Stimulated activated naive CD8-positive, alpha-beta T cell treated with anti-CD3 and anti-CD28 coated beads, Interleukin-15, Interleukin-2, amounts not matched to agents 100 ng/mL and 50 ng/mL, for 24 hours (primary cell): ENCODE measurements around the gene STK10.
"Not testable (repeated sequence)": the region's sequence is repeated elsewhere in the genome, so short reads cannot be mapped to it uniquely, and the experiment has no call there.

Experiments
- H3K27ac Mint-ChIP-seq: one replicate; pipeline ENCODE4 v1.8.0; 2021; ENCODE audit warnings: mild to moderate bottlenecking, mixed read lengths
- H3K27me3 Mint-ChIP-seq: one replicate; pipeline ENCODE4 v1.8.0; 2021; ENCODE audit warnings: mixed read lengths
- H3K36me3 Mint-ChIP-seq: one replicate; pipeline ENCODE4 v1.8.0; 2021; ENCODE audit warnings: low read depth, mixed read lengths
- H3K4me1 Mint-ChIP-seq: one replicate; pipeline ENCODE4 v1.8.0; 2021; ENCODE audit warnings: low read depth, mixed read lengths
- H3K4me3 Mint-ChIP-seq: one replicate; pipeline ENCODE4 v1.8.0; 2021; ENCODE audit warnings: mild to moderate bottlenecking, mixed read lengths
- H3K9me3 Mint-ChIP-seq: one replicate; pipeline ENCODE4 v1.8.0; 2021; ENCODE audit warnings: mixed read lengths

The STK10 gene

DNA sequence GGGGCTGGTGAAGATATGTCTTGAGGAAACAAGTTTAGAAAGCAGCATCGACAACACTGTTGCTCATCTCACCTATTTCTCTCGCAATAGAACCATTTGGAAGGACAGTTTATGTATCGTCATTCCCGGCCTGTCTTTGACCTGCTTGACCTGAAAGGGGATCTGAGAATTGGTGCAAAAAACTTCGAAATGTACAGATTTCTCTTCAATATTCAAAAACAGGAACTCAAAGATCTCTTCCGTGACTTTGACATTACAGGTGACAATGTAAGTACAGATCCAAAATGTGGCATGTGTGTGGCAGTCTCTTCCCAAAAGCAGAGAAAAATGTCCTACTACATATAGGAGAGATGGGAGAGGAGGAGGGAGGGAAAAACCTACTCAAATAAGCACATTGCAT lies 12.5 kb upstream of the STK10 start:
- Mint-ChIP-seq H3K27me3 (peaks cover 4% of the 10 kb centered on the region), H3K27ac (no peak overlapping the region), H3K36me3 (no peaks in the 10 kb centered on the region), H3K4me1 (no peaks in the 10 kb centered on the region), H3K4me3 (no peak overlapping the region), H3K9me3 (no peaks in the 10 kb centered on the region)

DNA sequence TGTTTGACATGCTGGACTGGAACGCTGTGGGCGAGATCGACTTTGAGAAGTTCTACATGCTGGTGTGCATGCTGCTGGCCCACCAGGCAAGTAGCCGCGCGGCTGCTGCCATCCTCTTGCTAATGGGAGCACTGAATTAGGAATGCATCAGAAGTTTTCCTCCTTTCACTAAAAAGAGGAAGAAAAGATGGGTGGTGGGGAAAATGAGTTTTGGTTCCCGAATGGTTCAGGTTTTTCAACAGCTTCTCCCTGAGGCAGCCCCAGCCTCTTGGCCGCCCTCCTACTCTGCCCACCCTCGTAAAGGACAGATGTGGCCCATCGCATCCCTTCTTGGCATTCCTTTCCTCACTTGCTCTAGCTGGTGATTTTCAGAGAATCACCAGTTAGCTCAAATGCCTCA lies 11.4 kb upstream of the STK10 start:
- Mint-ChIP-seq H3K9me3 (no peaks in the 10 kb centered on the region), H3K27me3 (peaks cover 4% of the 10 kb centered on the region)

DNA sequence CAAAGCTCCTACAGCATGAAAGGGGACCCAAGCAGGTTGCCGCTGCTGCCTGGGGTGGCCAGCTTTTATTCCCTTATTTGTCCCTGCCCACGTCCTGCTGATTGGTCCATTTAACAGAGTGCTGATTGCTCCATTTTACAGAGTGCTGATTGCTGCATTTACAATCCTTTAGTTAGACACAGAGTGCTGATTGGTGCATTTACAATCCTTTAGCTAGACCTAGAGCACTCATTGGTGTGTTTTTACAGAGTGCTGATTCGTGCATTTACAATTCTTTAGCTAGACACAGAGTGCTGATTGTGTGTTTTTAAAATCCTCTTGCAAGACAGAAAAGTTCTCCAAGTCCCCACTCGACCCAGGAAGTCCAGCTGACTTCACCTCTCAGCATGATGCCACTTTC lies 9.8 kb upstream of the STK10 start:
- not testable (repeated sequence) for H3K27ac Mint-ChIP-seq, H3K4me3 Mint-ChIP-seq, H3K27me3 Mint-ChIP-seq, H3K36me3 Mint-ChIP-seq, H3K9me3 Mint-ChIP-seq, H3K4me1 Mint-ChIP-seq

More for the DNA sequence above, 11.4 kb upstream of the STK10 start:
- Mint-ChIP-seq H3K4me3 (no peak overlapping the region), H3K27ac (no peak overlapping the region), H3K36me3 (no peaks in the 10 kb centered on the region), H3K4me1 (no peaks in the 10 kb centered on the region)

DNA sequence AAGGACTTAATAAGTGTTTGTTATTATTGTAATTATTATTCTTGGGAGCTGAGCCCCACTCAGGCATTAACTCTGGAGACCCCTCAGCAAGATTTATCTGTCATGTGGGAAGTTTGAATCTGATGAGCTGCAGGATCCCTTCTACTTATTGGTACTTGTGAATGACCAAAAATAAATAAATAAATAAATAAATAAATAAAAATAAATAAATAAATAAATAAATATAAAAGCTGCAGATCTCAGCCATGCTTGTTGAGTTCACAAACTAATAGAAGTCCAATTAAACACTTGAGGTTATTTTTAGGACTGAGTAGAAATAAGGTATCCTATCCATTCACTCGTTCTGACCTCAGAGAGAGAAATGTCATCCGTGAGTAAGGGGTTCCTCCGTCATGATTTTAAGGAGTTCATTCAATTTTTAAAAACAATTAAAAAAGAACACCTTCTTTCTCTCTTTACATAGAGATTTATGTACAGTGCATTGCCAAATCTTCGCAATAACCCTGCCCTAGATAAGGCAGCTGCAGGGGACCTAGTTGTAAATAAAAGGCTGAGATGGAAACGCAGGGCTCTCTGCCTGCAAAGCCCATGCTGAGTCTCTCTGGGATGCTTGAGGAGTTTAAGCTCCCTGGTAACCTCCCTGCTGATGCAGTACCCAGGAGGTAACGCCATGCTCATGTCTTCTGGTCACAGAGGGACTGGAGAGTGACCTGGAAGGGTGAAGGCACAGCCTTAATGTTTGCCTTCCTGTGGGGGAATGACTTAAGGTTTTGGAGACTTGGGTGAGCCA lies 7.2 kb upstream of the STK10 start:
- Mint-ChIP-seq H3K27me3 (peaks cover 4% of the 10 kb centered on the region), H3K4me3 (no peak overlapping the region), H3K9me3 (no peaks in the 10 kb centered on the region), H3K27ac (no peak overlapping the region), H3K4me1 (no peaks in the 10 kb centered on the region), H3K36me3 (no peaks in the 10 kb centered on the region)

DNA sequence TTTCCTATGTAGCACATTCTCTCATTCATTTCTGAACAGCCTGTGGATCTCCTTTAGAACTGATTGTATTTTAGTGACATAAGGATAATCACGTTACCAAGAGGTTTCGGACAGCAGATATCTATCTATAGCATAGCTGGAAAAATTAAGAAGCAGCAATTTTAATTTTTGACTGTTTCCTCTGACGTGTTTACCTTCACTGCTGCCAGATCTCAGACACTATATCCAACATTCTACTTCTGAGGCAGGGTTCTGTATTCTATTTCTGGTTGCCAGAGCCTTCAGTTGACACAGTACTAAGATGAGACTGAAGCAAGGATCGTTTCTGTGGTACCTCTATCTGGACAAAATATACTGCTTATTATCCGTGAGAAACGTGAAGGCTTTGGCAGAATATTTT lies 5.8 kb upstream of the STK10 start, which contains the start of gene EFCAB9:
TSS of gene EFCAB9 (plus strand) at position 301 of the 400 bp plus-strand sequence. CDS start at position 302, 1 bp downstream.
- H3K4me3 Mint-ChIP-seq = no peak within 1 kb of the TSS
- no peaks in the 10 kb centered on the region for H3K36me3 Mint-ChIP-seq
- H3K4me1 Mint-ChIP-seq = peaks cover 8% of the 10 kb centered on the region
- H3K27ac Mint-ChIP-seq = no peak within 1 kb of the TSS
- no peaks in the 10 kb centered on the region for H3K9me3 Mint-ChIP-seq
- no peaks in the 10 kb centered on the region for H3K27me3 Mint-ChIP-seq

DNA sequence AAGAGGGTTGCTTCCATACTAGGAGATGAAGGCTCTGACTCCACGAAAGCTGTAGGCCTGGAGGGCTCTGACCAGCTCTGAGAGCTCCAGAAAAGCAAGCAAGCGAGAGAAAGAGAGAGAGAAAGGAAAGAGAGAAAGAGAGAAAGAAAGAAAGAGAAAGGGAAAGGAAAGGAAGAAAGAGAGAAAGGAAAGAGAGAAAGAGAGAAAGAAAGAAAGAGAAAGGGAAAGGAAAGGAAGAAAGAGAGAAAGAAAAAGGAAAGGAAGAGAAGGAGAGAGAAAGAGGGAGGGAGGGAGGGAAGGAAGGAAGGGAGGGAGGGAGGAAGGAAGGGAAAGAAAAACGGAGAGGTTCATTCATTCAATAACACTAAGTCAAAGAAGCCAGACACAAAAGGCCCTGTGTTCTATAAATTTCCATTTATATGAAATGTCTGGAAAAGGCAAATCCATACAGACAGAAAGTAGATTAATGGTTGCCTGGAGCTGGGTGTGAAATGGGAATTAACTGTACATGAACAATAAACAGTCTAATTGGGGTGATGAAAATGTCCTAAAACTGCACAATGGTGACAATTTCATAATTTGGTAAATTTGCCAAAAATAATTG lies 1.8 kb upstream of the STK10 start:
- H3K4me1 Mint-ChIP-seq = peaks cover 28% of the 10 kb centered on the region
- H3K27ac Mint-ChIP-seq = no peak overlapping the region

DNA sequence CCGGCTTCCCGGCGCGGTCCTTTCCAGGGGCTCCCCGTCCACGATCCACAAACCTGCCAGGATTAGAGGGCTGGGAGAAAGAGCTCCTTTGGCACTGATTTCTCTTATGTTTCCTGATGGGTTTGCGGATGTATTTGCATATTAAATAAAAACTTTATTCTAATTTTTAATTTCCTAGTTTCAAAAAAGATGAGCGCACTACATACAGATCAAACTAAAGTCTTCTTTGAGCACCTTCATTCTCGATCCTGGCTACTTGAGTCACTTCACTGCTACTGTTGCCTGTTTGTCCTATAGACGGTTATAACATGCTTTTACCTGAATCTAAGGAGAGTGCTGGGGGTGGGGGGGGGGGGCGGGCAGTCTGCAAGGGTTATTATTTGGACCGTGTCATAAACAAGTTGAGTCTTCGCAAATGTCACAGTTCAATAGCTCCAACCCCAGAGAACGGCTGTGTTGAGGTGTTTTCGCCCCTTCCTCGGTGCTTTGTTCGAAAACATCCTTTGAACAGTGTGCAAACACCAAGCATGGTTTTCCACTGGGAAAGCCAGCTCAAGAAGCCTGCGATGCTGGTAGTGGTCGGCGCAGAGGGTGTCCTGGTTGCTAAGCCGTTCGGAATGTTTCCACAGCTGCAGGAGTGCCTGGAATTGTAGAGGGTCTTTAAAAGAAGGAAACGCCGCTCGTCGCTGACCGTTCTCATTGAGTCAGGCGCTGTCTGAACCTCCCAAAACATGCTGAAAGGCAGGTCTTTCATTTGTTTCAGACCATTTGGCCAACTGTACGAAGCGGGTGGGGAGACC lies 1.1 kb upstream of the STK10 start:
- peaks cover 35% of the 10 kb centered on the region for H3K4me1 Mint-ChIP-seq

More for the DNA sequence above, 1.8 kb upstream of the STK10 start:
- H3K4me3 Mint-ChIP-seq = no peak overlapping the region
- no peaks in the 10 kb centered on the region for H3K36me3 Mint-ChIP-seq
- no peaks in the 10 kb centered on the region for H3K27me3 Mint-ChIP-seq
- H3K9me3 Mint-ChIP-seq = no peaks in the 10 kb centered on the region

DNA sequence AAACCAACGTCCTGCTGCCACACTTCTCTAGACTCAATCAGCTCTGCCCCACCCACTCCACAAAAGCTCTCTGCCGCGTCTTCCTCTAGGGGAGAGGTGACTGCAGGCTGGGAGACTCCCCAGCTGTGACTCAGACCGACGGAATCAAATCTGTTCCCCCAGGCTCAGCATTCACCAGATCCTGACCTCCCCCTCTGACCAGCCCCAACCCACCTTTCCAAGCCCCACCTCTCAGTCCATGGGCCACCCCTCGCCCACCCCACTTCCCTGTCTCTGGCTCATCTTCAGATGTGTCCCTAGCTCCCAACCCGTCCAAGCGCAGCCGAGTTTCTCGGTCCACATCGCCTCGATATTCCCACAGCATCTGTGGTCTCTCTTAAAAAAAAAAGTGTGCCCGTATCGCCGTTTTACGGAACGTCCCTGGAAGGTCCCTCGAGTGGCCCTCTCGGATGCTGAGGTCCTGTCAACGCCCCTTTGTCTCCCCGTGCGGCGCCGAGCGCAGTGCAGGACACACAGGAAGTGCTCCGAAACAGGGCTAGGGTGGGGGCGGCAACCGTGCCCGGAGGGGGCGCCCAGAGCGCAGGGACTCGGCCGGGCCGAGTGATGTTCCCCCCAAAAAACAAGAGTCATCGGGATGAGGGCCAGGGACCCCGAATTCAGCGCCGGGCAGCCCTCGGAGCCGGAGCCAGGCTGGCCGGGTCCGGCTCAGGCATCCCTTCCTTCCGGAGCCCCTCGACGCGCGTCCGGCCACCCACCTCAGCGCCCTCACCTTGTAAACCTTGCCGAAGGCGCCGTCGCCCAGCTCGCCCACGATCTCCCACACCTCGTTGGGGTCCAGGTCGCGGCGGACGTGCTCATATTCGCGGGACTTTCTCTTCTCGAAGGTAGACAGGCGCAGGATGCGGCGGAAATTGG lies 649 bp downstream of the STK10 start:
- Mint-ChIP-seq H3K9me3 (no peaks in the 10 kb centered on the region), H3K4me1 (peaks cover 52% of the 10 kb centered on the region), H3K4me3 (peak overlapping the region; percentile 99), H3K27ac (peak overlapping the region; percentile 98), H3K36me3 (peaks cover 17% of the 10 kb centered on the region), H3K27me3 (no peaks in the 10 kb centered on the region)

More for the DNA sequence above, 1.1 kb upstream of the STK10 start:
- Mint-ChIP-seq H3K27me3 (no peaks in the 10 kb centered on the region), H3K36me3 (peaks cover 4% of the 10 kb centered on the region), H3K27ac (no peak overlapping the region), H3K9me3 (no peaks in the 10 kb centered on the region), H3K4me3 (peak overlapping the region; percentile 99)

DNA sequence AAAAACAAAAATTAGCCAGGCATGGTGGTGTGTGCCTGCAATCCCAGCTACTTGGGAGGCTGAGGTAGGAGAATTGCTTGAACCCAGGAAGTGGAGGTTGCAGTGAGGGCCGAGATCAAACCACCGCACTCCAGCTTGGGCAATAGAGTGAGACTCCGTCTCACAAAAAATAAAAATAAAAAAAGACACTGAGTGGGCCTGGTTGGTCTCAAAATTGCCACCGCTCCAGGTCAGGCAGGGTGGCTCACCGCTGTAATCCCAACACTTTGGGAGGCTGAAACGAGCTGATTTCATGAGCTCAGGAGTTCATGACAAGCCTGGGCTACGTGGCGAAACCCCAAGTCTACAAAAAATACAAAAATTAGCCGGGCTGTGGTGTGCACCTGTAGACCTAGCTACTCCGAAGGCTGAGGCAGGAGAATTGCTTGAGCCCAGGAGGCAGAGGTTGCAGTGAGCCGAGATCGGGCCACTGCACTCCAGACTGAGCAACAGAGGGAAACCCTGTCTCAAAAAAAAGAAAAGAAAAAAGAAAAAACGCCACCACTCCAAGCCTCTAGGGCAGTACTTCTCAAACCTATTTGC lies 1.8 kb downstream of the STK10 start:
- Mint-ChIP-seq H3K27ac (peak overlapping the region; percentile 98), H3K4me3 (peak overlapping the region; percentile 99), H3K27me3 (no peaks in the 10 kb centered on the region), H3K36me3 (peaks cover 17% of the 10 kb centered on the region), H3K9me3 (no peaks in the 10 kb centered on the region), H3K4me1 (peaks cover 64% of the 10 kb centered on the region)

DNA sequence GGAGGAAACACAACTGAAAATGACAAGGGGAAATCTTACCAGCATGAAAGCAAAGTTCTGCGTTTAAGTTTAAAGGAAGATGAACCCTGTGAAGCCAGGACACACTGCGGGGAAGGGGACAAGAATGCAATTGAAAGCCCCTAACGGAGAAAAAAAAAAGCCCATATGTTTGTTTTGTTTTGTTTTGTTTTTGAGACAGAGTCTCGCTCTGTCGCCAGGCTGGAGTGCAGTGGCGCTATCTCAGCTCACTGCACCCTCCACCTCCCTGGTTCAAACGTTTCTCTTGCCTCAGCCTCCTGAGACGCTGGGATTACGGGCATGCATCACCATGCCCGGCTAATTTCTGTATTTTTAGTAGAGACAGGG lies 2.9 kb downstream of the STK10 start:
- Mint-ChIP-seq H3K9me3 (no peaks in the 10 kb centered on the region), H3K36me3 (peaks cover 22% of the 10 kb centered on the region), H3K4me3 (peak overlapping the region; percentile 99), H3K4me1 (peaks cover 75% of the 10 kb centered on the region), H3K27me3 (no peaks in the 10 kb centered on the region), H3K27ac (peak overlapping the region; percentile 98)

DNA sequence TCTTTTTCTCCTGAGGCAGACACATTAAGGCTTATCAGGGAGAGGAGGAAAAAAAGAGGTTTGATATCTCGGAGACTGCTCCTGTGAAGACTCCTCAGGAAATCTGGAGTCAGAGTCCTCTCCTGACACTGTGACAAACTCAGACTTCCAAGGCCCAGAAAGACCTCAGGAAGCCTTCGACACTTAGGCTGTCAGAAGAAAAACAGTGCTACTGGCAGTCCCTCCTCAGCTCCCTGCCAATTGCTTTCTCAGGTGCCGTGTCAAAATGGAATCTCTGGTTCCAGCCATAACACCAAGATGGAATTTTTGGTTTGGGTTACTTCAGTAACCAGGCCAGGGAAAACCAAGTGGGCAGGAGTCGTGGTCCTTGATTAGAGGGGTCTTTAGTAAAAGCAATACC lies 4.1 kb downstream of the STK10 start:
- peak overlapping the region; percentile 99 for H3K4me3 Mint-ChIP-seq
- no peaks in the 10 kb centered on the region for H3K9me3 Mint-ChIP-seq
- H3K4me1 Mint-ChIP-seq = peaks cover 80% of the 10 kb centered on the region
- no peaks in the 10 kb centered on the region for H3K27me3 Mint-ChIP-seq
- peaks cover 22% of the 10 kb centered on the region for H3K36me3 Mint-ChIP-seq
- H3K27ac Mint-ChIP-seq = peak overlapping the region; percentile 98

DNA sequence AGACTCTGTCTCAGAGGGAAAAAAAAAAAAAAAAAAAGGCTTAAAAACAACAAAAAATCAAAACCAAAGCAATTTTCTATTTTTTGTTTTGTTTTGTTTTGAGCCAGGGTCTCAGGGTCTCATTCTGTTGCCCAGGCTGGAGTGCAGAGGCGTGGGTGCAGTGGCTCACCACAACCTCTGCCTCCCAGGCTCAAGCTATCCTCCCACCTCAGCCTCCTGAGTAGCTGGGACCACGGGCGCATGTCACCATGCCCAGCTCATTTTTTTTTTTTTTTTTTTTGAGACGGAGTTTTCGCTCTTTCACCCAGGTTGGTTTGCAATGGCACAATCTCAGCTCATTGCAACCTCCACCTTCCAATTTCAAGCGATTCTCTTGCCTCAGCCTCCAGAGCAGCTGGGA lies 5.7 kb downstream of the STK10 start:
- H3K4me3 Mint-ChIP-seq = no peak overlapping the region
- peaks cover 27% of the 10 kb centered on the region for H3K36me3 Mint-ChIP-seq
- H3K4me1 Mint-ChIP-seq = peaks cover 94% of the 10 kb centered on the region
- H3K27ac Mint-ChIP-seq = peak overlapping the region; percentile 98
- H3K9me3 Mint-ChIP-seq = no peaks in the 10 kb centered on the region
- H3K27me3 Mint-ChIP-seq = no peaks in the 10 kb centered on the region

DNA sequence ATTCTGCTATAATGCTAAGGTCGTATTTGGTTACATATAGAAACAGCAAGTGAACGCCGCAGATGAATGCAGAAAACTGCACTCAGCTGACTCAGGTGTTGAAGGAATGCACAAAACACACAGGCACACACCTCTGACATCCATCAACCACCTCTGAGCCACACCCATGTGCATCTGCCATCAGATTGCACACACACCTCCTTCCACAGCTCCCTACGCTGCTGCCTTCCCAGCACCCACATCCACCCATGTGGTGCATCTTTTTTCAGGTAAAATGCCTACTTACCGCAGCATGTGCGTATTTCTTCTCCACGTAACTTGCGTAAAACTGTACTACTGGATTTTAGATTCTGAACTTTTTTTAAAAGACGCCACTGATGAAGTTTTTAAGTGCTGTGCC lies 7.1 kb downstream of the STK10 start:
- Mint-ChIP-seq H3K4me3 (peak overlapping the region; percentile 73), H3K27ac (peak overlapping the region; percentile 95), H3K9me3 (no peaks in the 10 kb centered on the region), H3K4me1 (peaks cover 100% of the 10 kb centered on the region), H3K27me3 (no peaks in the 10 kb centered on the region), H3K36me3 (peaks cover 27% of the 10 kb centered on the region)
